Activated CD8-positive, alpha-beta memory T cell treated with anti-CD3 and anti-CD28 coated beads, Interleukin-2, amount 50 U/mL, for 48 hours (primary cell): ENCODE data around the gene UBASH3B.
A peak's percentile ranks its signal among the peaks of the same experiment; 100 is the strongest.

ENCODE experiments used
- DNase-seq: peaks from one replicate; pipeline ENCODE4 v3.0.0-alpha.2; 2020

UBASH3B gene

DNA sequence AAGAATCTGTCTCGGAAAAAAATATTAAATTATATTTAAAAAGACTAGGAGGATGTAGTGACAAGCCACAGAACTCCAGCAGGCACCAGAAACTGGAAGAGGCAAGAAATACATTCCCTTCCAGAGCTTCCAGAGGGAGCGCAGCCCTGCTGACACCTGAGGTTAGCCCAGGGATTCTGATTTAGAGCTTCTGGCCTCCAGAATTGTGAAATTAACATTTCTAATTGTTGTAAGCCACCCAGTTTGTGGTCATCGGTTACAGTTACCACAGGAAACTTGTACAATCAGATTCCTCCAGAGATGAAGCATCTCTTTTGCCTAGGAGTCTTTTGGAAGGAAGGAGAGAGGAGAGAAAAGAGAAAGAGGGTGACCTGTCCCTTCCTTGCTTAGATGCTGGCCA lies 6.4 kb upstream of the UBASH3B start:
- no peak for DNase-seq

DNA sequence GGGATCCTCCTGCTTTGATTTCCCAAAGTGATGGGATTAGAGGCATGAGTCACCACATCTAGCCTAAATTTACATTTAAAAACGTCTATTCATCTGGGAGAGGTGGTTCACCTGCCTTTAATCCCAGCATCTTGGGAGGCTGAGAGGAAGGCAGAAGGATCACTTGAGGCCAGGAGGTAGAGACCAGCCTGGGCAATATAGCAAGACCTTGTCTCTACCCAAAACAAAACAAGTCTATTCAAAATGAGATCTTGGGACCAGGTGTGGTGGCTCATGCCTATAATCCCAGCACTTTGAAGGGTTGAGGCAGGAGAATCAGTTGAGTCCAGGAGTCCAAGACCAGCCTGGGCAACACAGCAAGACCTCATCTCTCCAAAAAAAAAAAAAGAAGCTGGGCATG lies 4.9 kb upstream of the UBASH3B start:
- DNase-seq: no peak

DNA sequence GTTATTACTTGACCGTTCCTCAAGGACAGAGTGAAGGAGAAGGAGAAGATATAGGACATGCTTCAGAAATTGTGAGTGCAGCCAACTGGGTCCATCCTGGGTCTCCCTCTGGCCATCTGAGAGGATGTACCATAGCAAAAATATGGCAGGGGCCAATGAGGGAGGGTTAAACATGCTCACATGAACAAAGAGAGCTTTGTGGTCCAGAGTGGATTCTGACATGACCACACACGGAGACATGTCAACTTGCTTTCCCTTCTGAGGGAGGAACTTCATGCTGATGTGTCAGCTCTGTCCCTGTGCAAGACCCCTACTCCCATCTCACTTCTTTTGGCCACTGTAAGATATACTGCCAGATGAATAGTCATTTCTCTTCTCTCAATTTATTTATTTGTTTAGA lies 3.0 kb upstream of the UBASH3B start:
- DNase-seq: no peak

DNA sequence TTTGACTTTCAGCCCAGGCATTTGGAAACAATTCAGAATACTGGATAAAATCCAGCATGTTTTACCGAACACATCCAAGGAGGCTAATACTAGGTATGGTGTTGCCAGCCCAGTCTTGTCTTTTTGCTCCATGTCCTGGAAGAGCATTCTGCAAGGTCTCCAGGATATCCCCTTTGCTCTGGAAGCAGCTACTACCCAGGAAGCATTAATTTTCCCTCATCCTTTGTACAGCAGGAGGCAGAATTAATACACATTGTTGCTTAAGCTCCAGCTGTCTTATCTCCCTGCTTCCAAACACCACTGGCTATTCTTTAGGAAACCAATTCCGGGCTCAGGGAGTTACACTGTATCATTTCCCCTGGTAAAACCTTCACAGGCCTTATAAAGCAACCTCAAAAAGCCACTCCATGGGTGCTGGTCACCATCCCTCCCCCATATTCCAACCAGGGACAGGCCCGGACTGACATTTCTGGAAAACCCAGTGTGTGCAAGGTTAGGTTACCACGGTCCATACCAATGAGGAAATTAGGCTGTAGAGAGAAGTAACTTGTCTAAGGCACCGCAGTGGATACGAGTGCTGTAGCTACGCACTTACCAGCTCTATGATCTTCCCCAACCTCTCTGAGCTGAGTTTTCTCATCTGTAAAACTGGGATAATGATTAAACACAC lies 1.5 kb upstream of the UBASH3B start:
- DNase-seq: no peak

DNA sequence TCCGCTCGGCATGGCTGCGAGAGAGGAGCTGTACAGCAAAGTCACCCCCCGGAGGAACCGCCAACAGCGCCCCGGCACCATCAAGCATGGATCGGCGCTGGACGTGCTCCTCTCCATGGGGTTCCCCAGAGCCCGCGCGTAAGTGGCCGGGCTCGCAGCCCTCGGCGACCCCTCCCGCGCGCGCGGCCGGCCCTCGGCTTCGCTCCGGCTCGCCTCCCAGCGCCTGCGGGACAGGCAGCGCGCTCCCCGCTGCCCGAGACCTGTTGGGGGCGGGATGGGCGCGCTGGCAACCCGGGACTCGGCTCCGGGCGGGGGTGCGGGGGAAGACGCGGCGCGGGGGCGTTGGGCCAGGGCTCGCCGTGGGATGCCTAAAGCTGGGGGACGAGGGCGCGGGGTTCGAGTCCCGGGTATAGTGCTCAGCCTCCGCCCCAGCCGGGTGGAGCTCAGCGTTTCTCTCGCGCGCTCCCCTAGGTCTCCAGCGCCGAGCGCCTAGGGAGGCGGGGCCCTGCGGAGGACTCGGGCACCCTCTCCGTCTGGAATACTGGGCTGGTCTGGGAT lies 630 bp downstream of the UBASH3B start:
- peak; percentile 78 for DNase-seq

DNA sequence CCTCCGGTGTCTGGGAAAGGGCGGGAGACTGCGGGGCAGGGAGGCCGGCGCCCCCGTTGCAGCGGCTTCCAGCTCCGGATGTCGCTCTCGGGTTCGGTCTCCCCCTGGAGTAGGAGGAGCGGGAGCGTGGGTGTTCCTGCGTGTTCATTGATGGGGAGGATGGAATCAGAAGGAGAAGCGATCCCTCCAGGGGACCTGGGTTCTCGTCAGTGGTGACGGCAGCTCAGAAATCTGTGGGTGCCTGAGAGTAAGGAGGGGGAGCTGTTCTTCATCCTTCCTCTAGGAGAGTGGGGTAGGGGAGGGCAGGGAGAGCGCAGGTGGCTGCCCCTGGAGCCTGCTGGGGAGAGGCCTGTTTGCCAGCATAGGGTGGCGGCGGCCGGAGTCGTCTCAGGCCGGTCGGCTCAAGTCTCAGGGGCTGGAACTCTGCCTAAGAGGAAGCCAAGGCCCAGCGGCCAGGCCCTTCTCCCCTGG lies 1.1 kb downstream of the UBASH3B start:
- DNase-seq: peak; percentile 76

DNA sequence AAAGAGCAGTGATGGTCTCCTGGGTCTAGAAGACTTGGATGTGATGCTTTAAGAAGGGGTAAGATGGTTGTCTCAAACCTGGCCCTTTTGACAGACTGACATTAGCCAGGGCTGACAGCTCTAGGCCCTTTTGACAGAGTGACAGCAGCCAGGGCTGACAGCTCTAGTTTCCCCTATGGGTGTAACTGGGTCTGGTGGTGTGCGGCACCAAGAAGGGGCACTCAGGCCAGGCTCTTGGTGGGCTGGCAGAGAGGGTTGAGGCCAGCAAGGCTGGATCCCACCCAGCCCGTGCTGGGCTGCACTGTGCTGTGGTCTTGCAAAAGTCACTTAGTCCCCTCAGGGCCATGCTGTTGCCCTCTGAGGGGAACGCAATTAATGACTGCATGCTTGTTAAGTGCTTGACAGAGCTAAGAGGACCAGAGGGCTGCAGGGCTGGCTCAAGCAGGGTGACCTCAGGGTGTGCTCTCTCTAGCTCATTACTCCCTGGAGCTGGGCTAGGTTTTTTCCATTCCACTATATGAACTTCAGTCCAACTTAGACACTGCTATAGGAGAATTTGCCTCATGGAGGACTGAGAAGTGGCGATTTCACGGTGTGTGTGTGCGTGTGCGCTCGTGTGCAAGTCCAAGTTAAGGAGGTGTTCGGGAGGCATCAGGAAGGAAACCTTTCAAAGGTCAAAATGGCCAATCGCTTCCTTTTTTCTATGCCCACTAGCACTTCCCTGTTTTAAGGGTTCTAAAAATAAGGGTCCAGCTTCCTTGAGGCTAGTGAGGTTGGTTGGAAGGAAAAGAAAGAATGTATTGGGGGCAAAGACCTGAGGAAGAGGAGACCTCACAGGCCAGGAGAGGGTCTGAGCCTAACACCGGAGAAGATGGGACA lies 4.4 kb downstream of the UBASH3B start:
- no peak for DNase-seq

DNA sequence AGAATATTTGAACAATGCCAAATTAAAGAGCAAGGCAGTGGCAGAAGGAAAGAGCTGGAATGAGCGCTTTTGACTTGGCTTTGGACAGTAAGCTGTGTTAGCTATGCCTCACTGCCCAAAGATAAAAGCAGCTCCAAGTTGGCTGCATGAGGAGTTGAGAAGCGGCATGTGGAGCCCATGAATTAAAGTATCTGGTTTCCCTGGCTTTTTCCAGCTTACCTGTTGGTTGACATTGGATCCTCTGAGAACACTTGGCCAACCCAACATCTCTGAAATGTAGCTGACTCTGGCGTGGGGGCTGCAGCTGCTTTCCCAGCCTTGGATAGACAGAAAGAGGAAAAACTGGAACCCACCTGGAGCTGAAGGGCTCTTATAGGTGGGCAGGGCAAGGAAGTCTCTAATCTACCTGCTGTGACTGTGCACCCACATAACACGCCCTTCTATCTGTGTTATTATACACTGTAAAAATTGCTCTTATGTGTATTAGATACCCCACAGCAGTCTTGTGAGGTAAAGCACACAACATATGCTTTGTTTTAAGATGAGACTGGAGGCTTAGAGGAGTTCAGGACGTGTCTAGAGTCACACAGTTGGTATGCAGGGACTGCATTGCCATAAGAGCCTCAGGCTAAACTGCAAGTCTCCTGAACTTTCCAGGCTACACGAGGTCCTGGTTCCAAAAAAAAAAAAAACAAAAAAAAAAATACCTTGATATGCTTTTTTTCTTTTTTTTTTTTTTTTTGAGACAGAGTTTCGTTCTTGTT lies 5.8 kb downstream of the UBASH3B start:
- no peak for DNase-seq

DNA sequence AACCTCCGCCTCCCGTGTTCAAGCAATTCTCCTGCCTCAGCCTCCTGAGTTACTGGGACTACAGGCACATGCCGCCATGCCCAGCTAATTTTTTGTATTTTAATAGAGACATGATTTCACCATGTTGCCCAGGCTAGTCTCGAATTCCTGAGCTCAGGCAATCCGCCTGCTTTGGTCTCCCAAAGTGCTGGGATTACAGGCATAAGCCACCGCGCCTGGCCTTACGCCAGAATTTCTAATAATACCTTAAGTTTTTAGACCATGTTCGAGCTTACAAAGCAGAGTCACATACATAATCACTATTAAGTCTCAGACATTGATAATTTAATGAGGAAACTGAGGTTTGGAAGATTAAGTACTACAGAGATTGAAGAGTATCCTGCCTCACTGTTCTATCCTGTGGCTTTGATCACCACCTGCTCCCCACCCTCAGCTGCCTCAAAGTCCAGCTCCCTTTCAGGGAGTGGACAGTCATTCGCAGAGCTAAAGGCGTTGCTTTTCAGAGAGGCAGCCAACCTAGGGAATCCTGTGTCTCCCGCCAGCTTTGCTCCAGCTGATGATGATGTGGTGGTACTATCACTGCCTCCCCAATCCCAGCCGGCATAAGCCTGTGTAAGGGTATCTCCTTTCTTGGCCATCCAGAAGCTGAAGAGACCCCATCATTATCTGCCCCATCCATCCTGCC lies 7.7 kb downstream of the UBASH3B start:
- DNase-seq: no peak

DNA sequence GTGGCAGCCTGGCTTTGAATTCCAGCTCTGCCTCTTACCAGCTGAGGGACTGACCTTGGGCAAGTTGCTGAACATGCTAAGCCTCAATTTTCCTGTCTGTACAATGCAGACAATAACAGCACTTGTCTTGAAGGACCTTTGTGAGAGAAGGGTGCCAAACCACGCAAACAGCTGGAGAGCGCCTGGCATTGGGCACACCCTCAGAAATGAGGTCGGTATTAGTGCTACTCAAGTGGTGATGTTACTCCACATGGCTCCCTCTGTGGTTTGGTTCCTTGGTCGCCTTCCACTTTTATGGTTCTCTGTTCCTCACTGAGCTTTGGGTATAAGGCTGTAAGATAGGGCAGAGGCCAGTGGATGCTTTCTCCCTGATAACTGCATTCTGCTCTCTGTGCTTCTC lies 8.2 kb downstream of the UBASH3B start:
- DNase-seq: no peak

DNA sequence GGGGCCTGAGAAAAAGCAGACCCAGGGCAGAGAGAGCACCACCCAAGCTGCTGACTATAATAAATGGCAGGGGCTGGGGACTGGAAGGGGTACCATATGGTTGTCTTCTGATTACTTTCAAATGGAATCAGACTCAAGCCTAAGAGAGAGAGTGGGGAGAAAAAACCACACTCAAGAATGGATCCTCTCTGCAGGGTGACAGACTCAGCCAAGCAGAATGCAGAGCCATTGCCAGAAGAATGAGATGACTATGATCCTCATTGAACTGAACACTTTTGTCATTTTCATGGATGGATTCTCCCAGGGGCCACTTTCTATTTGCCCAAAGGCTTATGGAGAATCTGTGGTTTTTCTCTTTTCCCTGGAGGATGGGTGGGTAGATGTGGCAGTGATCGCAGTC lies 8.7 kb downstream of the UBASH3B start:
- DNase-seq: no peak

DNA sequence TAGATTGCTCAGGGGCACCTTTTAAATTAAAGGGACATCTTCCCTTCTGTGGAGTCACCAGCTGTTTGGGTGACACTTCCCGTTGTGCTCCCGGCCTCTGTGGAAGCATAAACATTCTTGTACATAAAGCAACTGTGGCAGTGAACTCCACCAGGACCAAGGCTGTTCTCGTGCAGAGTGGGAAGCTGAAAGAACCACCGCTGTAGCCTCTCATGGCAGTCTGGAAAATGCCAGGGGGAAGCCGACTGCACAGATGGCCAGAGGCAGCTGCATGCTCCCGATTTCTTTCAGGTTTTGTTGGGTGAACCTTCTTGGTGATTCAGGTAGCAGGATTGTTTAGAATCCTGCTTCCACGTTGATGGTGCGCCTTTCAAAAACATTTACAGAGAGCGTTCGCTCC lies 10.3 kb downstream of the UBASH3B start:
- no peak for DNase-seq

DNA sequence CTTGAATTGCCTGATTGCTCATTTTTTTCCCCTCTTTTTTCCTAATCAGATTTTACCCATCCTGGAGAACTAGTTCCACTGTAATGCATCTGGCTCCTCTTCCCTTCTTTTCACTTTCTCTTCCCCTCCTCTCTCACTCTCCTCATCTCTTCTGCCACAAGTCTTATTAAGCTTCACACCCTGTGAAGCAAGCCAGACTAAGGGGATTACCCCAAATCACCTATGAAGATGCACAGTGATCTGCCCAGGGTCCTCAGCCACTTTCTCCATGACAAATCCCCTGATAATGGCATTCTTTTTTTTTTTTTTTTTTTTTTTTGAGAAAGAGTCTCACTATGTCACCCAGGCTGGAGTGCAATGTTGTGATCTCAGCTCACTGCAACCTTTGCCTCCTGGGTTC lies 11.2 kb downstream of the UBASH3B start:
- no peak for DNase-seq

DNA sequence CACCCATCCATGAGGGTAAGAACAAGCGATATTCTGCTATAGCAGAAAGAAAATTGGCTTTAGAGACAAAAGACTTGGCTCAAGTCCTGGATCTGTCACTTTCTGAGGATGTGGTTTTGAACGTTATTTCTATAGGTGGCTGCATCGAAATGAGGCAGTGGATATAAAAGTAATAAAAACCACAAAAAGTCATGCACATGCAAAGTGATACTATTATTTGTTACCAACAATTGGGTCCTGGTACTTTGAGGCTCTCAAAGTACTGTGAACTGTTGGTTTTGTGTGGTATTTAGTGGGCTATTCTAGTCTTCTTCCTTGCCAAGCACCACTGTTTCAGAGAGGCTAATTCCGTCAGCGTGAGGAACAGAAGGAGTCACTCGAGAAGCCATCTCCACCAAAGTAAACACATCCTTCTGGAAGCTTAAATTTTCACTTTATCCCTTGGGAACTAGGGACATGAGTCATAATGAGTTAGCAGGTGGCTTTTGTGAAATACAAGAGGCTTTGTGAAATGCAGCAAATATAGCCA lies 13.1 kb downstream of the UBASH3B start:
- no peak for DNase-seq

DNA sequence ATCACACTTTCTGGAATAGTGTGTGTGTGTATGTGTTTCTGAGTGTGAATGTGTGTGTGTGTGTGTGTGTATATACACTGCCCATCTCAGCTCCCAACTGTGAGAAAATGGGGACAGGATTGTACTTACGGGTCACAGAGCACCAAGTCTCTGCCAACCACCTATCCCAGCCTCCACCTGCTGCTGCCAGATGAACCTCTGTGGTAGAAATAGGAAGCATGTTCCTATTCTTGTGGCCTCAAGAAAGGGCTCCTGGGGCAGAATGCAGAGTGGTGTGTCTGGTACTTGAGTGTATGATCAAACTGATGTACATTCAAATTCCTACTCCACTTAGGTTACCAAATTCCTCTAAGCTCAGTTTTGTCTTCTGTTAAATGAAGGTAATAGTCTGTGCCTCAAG lies 14.6 kb downstream of the UBASH3B start:
- DNase-seq: no peak

DNA sequence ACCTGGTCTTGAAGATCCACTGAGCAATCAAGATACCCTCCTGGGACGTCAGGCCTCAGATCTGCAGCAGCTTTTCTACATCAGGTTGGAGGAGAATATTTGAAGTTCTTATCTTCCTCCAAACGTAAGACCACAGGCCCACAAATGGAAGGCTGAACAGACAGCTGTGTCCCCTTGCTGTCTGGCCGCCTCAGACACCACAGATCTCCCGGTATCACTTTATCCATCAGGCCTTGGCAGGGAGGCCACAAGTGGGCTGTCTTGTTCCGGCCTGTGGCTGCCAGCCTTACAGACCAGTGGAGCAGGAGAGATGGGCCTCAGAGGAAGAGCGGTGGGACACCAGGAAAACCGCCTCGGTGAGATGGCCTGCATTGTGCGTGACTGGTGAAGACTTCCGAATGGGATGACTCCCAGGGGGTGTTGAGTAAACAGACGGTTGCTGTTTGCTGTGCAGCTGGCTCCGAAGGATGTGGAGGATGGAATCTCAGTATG lies 15.9 kb downstream of the UBASH3B start:
- no peak for DNase-seq

DNA sequence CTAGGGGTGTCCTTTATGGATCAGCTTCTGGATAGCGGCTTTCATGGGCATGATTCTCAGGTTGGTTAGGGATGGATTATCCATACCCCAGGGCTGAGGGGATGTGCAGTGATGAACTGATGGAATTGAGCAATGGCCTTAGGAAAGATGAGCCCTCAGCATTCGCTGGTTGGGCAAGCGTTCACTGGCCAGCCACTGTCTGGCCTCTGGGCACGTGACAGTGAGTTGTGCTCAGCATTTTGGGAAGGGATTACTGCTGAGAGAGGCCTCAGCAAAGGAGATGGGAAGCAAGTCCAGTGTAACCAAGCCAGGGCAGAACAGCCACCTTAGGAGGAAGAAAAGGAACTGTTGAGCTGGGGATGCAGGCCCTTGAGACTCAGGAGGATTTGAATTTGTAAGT lies 17.4 kb downstream of the UBASH3B start:
- no peak for DNase-seq

DNA sequence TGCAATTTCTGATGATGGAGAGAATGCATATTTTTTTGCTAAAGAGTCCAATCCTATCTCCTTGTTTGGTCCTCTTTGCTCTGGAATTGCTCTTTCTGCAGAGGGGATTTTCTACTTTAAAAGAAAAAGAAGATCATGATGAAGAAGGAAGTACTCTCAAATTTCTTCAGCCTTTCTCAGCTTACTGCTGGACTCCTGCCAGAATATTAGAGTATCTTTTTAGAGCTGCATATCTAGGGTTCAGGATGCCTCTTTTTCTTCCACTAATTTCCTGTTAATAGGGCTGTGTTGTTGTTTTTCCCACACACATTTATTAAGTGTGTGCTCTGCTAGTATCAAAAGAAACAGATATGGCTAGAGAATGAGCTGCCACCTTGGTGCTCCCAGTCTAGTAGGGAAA lies 18.2 kb downstream of the UBASH3B start:
- no peak for DNase-seq

DNA sequence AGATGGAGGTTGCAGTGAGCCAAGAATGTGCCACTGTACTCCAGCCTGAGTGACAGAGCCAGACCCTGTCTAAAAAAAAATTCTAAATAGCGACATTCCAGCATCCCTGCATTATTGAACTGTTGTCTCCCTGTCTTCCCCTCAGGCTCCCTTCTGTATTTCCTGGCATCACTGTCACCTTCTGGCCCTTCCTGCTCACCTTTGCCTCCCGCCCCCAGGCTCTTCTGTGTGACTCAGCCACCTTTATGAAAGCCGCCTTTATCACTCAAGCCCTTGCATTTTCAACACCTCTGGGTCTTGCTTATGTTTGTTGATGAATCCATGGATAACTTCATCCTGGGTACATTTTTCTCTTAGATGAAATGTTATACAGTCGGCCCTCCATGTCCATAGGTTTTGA lies 21.1 kb downstream of the UBASH3B start:
- DNase-seq: no peak

DNA sequence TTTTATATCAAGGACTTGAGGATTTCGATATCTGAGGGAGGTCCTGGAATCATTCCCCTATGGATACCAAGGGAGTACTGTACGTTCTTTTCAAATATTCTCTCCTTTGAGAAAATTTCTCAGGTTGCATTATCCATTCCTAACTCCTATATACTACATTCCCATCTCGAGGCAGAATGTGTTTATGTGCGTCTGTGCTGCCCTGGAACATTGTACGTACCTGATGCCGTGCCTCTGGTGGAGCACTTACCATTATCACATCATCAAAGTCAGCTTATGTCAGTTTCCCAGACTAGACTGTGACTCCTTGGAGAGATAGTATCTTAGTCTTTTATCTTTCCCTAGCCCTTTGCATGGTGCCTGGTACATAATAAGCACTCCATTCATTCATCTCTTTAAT lies 21.7 kb downstream of the UBASH3B start:
- DNase-seq: no peak

DNA sequence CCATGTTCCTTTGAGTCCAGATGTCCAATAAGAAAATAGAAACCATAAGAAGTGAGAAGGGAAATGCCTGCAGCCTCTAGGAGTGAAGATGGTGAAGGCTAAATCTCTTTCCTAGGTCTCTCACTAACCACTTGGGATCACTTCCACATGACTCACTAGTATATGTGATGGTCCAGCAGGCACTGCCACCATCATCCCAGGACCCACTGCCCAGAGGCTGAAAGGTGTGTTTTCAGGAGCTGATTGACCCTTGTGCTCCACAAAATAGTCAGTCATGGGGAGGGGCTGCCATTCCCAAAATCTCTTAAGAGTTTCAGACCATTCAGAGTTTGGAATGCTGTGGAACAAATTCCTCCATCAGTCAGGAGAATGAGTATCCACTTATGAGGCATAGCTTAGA lies 22.9 kb downstream of the UBASH3B start:
- no peak for DNase-seq

DNA sequence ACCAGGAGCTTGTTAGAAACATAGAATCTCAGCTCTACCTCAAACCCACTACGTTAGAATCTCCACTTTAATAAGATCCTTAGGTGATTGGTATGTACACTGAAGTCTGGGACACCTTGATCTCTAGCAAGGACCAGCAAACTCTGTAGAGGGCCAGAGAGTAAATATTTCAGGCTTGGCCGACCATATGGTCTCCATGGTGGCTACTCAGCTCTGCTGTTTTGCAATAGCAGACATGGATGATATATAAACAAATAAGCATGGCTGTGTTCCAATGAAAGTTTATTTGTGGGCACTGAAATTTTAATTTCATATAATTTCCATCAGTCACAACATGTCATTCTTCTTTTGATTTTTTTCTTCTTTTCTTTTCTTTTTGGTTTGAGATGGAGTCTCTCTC lies 23.9 kb downstream of the UBASH3B start:
- DNase-seq: no peak
